Occipital lobe (tissue), 1 donor: ENCODE measurements around the gene HNF1B. TPM values are rescaled to one million over a fixed set of nuclear protein-coding genes. Genes with fewer than 3 reads are reported as not detected.

Experiments used
- total RNA-seq: library from RNA; depleted of rRNA; stranded (reverse); fragments of >200 nt; gene quantifications from one replicate; pipeline ENCODE4 v1.2.3, GENCODE V29; 2014

HNF1B gene
- total RNA-seq, 1 donor from 2014 or later = not detected

Other genes with a start within 250 kb of the HNF1B start
- gene SYNRG, start 135.6 kb downstream of the HNF1B start, total RNA-seq = 24.5 TPM
- 37.9 TPM for gene DDX52, start 101.6 kb downstream of the HNF1B start, total RNA-seq
- not detected for gene TBC1D3K, start 179.4 kb upstream of the HNF1B start, total RNA-seq
- 0.78 TPM for gene TBC1D3L, start 244.0 kb upstream of the HNF1B start, total RNA-seq